GM19452 (cell line): Measurements from ENCODE around the gene TANC1.

ENCODE experiments used
- ATAC-seq: cut with Tn5 transposase; IDR thresholded peaks from one replicate; pipeline ENCODE4 v1.9.1; 2021; ENCODE audit not compliant: unreplicated experiment

The TANC1 gene

DNA sequence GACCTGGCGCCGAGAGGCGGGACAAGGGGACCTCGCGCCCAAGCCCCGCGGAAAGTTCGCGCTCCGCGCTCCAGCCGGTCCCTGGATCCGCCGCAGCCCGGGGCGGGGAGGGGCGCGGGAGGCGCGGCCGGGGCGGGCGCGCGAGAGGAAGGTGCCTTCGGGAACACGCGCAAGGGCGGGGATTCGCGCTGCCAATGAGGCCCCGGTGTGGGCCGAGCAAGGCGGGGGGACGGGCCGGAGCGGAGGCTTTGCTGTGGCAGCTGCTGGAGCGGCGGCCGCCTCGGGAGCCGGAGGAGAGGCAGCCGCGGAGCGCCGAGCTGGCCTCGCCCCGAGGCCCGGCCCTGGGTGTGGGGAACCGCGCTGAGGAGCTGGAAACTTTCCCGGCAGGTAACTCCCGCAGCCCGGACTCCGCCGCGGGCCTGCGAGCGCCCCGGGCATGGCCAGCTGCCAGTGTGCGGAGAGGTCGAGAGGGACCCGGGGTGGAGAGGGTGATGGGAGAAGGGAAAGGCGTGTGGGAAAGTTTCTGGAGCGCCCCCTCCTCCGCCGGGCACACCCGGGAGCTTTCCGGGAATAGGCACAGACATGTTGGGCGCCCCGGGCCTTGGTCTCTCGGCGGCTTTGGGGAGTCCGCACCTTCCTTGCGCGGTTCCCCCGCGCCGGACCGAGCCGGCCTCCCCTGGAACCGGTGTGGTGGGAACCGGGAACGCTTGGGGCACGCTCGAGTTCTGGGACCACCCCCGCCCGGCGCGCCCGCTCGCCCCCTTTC, at the start of gene TANC1:
Gene TANC1 (plus strand): TSS at position 245 of the 766 bp plus-strand sequence. CDS start 97,271 bp downstream, outside the sequence.
- peak; percentile 94 for ATAC-seq

DNA sequence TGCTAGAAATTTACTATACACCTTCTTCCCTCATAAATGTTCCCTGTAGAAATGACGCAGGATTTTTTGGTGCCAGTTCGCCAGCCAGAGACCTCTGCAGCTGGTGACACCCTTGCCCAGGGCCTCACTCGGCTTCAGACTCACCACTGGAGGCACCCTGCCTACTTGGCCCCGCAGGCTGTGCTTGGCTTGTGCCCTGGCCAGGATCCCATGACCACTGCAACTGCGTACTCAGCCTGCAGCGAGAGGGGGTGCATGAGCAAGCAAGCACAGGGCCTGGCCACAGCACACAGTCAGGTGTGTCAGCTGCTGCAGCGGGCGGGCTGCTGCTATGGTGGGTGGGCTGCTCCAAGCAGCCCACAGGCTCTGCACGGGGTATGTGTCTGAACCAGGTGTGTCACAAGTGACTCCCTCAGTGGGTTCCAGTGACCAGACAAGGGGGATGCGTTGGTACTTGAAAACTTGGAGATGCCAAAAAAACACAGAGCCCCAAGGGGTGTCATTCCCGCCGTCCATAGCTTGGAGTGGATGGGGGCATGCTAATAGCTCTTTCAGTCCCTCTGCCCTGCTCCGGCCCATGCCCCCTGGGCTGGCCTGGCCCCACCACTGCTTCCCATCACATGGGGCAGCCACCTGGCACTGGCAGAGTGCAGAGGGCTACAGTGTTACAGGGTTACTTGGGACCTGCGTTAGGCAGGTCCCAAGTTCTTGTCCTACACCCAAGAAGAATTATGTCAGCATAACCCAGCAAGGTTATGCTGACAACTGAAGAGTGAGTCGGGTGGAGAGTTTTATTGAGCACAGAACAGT, 46.6 kb upstream of the TANC1 start:
- ATAC-seq: no peak

GRCh38 chr2:158922601-158923000, 45.8 kb upstream of the TANC1 start:
- ATAC-seq: no peak

- ATAC-seq: no peak
These were observed 45.3 kb upstream of the TANC1 start for GRCh38 chr2:158923180-158923594.

- ATAC-seq: no peak
These were observed 44.8 kb upstream of the TANC1 start for GRCh38 chr2:158923641-158924040.

DNA sequence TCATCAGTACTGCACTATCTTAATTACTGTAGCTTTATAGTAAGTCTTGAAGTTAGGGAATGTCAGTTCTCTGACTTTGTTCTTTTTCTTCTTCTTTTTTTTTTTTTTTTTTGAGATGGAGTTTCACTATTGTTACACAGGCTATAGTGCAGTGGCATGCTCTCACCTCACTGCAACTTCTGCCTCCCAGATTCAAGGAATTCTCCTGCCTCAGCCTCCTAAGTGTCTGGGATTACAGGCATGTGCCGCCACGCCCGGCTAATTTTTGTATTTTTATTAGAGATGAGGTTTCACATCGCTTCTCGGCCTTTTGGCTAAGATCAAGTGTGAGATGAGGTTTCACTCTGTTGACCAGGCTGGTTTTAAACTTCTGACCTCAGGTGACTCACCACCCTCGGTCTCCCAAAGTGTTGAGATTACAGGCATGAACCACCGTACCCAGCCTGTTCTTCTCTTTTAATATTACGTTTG, 41.9 kb upstream of the TANC1 start:
- peak; percentile 70 for ATAC-seq

GRCh38 chr2:158928515-158928914, 39.9 kb upstream of the TANC1 start:
- ATAC-seq: no peak

- no peak for ATAC-seq
These were observed 39.5 kb upstream of the TANC1 start for GRCh38 chr2:158928965-158929364.

GRCh38 chr2:158931572-158931971, 36.9 kb upstream of the TANC1 start:
- no peak for ATAC-seq

GRCh38 chr2:158932131-158932645, 36.3 kb upstream of the TANC1 start:
- no peak for ATAC-seq

DNA sequence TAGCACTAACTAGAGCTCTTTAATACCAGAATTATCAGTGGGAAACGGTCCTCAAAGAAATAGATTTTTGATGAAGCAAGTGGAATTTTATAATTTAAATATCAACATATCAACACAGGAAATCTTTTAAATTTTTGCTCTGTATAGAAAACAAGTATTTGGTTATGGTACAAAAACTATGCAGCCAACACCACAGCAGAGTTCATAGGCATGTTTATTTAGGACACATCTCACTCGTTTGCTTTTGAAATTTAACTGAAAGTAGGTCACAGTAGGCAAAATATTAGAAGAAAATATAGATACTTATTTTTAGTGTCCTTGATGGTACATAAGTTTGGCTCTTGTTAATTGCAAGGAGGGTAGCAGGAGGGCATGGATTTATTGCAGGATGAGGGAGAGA, 34.3 kb upstream of the TANC1 start:
- no peak for ATAC-seq

- ATAC-seq: no peak
These were observed 32.8 kb upstream of the TANC1 start for GRCh38 chr2:158935617-158936016.

GRCh38 chr2:158936978-158937377, 31.5 kb upstream of the TANC1 start:
- no peak for ATAC-seq

DNA sequence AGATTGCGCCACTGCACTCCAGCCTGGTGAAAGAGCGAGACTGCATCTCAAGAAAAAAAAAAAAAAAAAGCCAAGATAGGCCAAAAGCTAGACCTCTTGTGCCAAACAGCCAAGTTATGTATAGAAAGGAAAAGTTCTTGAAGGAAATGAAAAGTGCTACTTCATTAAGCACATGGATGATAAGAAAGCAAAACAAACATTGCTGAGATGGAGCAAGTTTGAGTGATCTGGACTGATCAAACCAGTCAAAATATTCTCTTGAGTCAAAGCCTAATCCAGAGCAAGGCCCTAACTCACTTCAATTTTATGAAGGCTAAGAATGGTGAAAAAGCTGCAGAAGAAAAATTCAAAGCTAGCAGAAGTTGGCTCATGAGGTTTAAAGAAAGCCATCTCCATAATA, 28.1 kb upstream of the TANC1 start:
- no peak for ATAC-seq

DNA sequence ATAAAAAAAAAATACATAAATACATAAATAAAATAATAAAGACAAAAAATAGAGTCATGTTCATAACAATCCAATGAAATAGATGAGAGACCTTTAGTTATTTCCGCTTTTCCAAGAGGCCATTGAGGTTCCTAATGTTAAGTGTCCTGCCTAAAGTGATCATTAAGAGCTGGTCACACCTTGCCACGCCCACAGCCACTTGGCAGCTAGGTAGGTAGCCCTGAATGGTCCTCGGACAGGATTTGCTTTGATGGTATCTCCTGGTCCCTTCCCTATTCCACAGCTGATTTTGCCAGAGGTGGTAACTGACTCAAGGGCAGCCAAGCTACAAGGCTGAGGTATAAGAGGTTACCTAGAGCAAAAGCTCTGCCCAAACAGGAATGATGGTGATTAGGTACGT, 24.5 kb upstream of the TANC1 start:
- ATAC-seq: no peak

GRCh38 chr2:158948964-158949699, 19.3 kb upstream of the TANC1 start:
- ATAC-seq: no peak

DNA sequence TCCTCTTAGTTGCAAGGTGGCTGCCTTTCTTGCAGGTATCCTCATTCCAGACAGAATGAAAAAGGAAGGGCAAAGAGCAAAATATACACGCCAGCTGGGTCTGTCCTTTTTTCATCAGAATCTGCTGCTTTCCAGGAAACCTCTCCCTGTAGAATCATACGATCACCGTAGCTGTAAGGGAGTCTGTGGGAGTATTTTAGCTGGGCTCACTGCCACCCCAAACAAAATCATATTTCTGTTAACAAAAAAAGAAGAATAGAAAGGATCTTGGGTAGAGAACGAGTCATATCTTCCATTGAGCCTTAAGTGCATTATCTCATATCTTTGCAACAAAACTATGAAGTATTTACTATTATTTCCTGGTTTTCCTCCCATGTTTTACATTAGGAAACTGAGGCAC, 15.0 kb upstream of the TANC1 start:
- no peak for ATAC-seq

GRCh38 chr2:158953926-158954763, 14.3 kb upstream of the TANC1 start:
- ATAC-seq: peak; percentile 79

GRCh38 chr2:158955842-158956365, 12.5 kb upstream of the TANC1 start:
- ATAC-seq: no peak

DNA sequence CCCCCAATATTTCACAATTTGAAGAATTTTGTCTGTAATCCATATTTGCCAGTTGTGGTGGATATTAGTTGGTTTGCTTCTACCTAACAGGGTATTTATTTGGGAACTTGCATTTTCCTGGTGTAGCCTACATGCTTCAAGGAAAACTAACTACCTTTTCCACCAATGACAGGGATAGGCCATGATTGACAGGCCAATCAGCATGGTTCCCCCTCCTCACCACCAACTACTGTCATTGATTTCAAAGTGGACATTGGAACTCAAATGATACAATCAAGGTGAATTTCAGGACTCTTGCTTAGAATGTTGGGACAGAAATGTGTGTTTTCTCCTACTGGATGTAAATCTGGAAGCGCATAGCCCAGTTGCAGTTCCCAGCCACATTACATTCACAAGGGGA, 10.1 kb upstream of the TANC1 start:
- ATAC-seq: no peak
